Measurements from ENCODE around the gene TNFAIP8.

- TF ChIP-seq POLR2AphosphoS5 (IDR thresholded peaks at IDR 0.05; ENCODE audit: low read depth, low read length) (no peak), POLR2A (IDR thresholded peaks at IDR 0.05; ENCODE audit: low read depth, low read length) (no peak), TAF1 (IDR thresholded peaks at IDR 0.05; ENCODE audit: borderline replicate concordance, low read depth, low read length) (no peak)
Observed at GRCh38 chr5:119343766-119344165, 12.1 kb upstream of the TNFAIP8 start.
